SU-DHL-6 (cell line): ENCODE results near the gene CYP2J2.

Experiments used
- EZH2phosphoT487 ChIP-seq: fragments of 200-600 bp; sonication (generic), shearing (Covaris generic); conservative IDR thresholded peaks from 2 replicates; pipeline ENCODE4 v1.6.1; 2018; ENCODE audit warnings: mild to moderate bottlenecking, antibody characterized with exemption, low read length, moderate library complexity, mixed read lengths
- TF ChIP-seq, protein P1 (sequence below): fragments of 200-600 bp; sonication (generic); IDR thresholded peaks from one replicate; pipeline ENCODE4 v1.5.1; 2017; ENCODE audit warnings: antibody characterized with exemption, mild to moderate bottlenecking, low read length, moderate library complexity; ENCODE audit not compliant: insufficient read depth, poor library complexity, severe bottlenecking

DNA sequence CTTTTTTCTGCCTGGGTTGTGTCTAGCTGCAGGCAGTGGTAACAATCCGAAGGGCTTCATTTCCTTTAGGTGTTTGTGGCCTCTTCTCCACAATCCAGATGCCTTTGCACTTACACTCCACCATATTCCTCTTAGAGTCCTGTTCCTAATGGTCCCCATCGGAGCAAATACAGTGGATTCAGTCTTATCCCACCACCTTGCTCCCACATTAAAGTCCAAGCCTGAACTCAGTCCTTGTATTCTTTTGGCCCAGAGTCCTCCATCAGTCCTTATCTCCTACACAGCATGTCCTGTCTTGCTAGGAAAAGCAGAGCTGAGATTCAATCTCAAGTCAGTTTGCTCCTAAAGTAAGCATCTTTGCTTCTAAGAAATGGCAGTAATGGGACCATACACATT, 8.8 kb downstream of the CYP2J2 start:
- TF ChIP-seq, protein P1, sequence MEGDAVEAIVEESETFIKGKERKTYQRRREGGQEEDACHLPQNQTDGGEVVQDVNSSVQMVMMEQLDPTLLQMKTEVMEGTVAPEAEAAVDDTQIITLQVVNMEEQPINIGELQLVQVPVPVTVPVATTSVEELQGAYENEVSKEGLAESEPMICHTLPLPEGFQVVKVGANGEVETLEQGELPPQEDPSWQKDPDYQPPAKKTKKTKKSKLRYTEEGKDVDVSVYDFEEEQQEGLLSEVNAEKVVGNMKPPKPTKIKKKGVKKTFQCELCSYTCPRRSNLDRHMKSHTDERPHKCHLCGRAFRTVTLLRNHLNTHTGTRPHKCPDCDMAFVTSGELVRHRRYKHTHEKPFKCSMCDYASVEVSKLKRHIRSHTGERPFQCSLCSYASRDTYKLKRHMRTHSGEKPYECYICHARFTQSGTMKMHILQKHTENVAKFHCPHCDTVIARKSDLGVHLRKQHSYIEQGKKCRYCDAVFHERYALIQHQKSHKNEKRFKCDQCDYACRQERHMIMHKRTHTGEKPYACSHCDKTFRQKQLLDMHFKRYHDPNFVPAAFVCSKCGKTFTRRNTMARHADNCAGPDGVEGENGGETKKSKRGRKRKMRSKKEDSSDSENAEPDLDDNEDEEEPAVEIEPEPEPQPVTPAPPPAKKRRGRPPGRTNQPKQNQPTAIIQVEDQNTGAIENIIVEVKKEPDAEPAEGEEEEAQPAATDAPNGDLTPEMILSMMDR = no peak
- TF ChIP-seq EZH2phosphoT487 = no peak
